PC-3 (cell line): ENCODE measurements around the gene HSD11B1. TPM values are rescaled to one million over a fixed set of nuclear protein-coding genes. Genes with fewer than 3 reads are reported as not detected.

Experiments
- ATAC-seq: fragments of 200-7000 bp; cut with Tn5 transposase; 2 replicates; pipeline ENCODE4 v1.9.1; 2020; ENCODE audit warnings: mild to moderate bottlenecking, moderate library complexity
- BruUV-seq: library from RNA; stranded (reverse); fragments of 400-500 nt; replicated peaks from 2 replicates; lab custom pipeline; 2021; lab: Mats Ljungman, UMichigan
- CTCF ChIA-PET: fragments of 300-600 bp; sonication (Branson Sonifier 250); formaldehyde crosslinking; loops from one replicate; lab custom pipeline; 2022; ENCODE audit warnings: antibody characterized with exemption; lab: Charles Lee
- POLR2A ChIA-PET: fragments of 300-600 bp; sonication (Branson Sonifier 250); formaldehyde crosslinking; loops from one replicate; lab custom pipeline; 2022; ENCODE audit warnings: antibody characterized with exemption; ENCODE audit not compliant: unreplicated experiment; lab: Charles Lee
- DNase-seq: peaks from one replicate; pipeline ENCODE4 v3.0.0-alpha.2; 2015
- H2AFZ ChIP-seq: fragments of 300-600 bp; sonication (generic); 2 replicates; pipeline ENCODE4 v1.6.0; 2016; ENCODE audit warnings: antibody characterized with exemption, low read length
- H3F3A ChIP-seq: fragments of 300-600 bp; sonication (generic); one replicate; pipeline ENCODE4 v1.6.0; 2017; ENCODE audit warnings: antibody characterized with exemption, low read length, control low read depth, mild to moderate bottlenecking; ENCODE audit not compliant: unreplicated experiment
- H3K27ac ChIP-seq: fragments of 300-600 bp; sonication (generic); 2 replicates; pipeline ENCODE4 v1.5.1; 2016; ENCODE audit warnings: mild to moderate bottlenecking, low read length
- H3K27me3 ChIP-seq: fragments of 300-600 bp; sonication (generic); 2 replicates; pipeline ENCODE4 v1.6.1; 2016; ENCODE audit warnings: low read length, mixed read lengths
- H3K36me3 ChIP-seq: fragments of 300-600 bp; sonication (generic); 2 replicates; pipeline ENCODE4 v1.6.1; 2016; ENCODE audit warnings: low read depth, mixed run types, low read length, mixed read lengths
- H3K4me1 ChIP-seq: fragments of 300-600 bp; sonication (generic); 2 replicates; pipeline ENCODE4 v1.5.1; 2016; ENCODE audit warnings: low read length; ENCODE audit not compliant: insufficient read depth
- H3K4me2 ChIP-seq: fragments of 300-600 bp; sonication (generic); 2 replicates; pipeline ENCODE4 v1.6.0; 2016; ENCODE audit warnings: low read length
- H3K4me3 ChIP-seq: fragments of 300-600 bp; sonication (generic); 2 replicates; pipeline ENCODE4 v1.5.1; 2016; ENCODE audit warnings: mild to moderate bottlenecking, low read length, mixed read lengths
- H3K79me2 ChIP-seq: fragments of 300-600 bp; sonication (generic); 2 replicates; pipeline ENCODE4 v1.6.1; 2017; ENCODE audit warnings: low read length, mixed read lengths
- H3K9ac ChIP-seq: fragments of 300-600 bp; sonication (generic); 2 replicates; pipeline ENCODE4 v1.6.0; 2016; ENCODE audit warnings: mild to moderate bottlenecking, low read length
- H3K9me2 ChIP-seq: fragments of 300-600 bp; sonication (generic); replicated peaks from 2 replicates; pipeline ENCODE4 v1.6.1; 2016; ENCODE audit warnings: mixed run types, low read length, mixed read lengths
- H3K9me3 ChIP-seq: fragments of 300-600 bp; sonication (generic); 2 replicates; pipeline ENCODE4 v1.6.1; 2016; ENCODE audit warnings: low read length, mixed read lengths
- H4K20me1 ChIP-seq: fragments of 300-600 bp; sonication (generic); 2 replicates; pipeline ENCODE4 v1.6.1; 2016; ENCODE audit warnings: low read length, mixed read lengths
- CTCF ChIP-seq: fragments of 300-600 bp; sonication (generic); conservative IDR thresholded peaks from 2 replicates; pipeline ENCODE4 v1.5.1; 2017; ENCODE audit warnings: antibody characterized with exemption, low read depth, mild to moderate bottlenecking, low read length
- EZH2 ChIP-seq: fragments of 300-600 bp; sonication (generic); IDR thresholded peaks from one replicate; pipeline ENCODE4 v1.6.1; 2017; ENCODE audit warnings: antibody characterized with exemption, mild to moderate bottlenecking, low read length; ENCODE audit not compliant: unreplicated experiment
- EZH2phosphoT487 ChIP-seq: fragments of 300-600 bp; sonication (generic); IDR thresholded peaks from 2 replicates; pipeline ENCODE4 v1.6.1; 2018; ENCODE audit warnings: mild to moderate bottlenecking, antibody characterized with exemption, low read length, borderline replicate concordance
- intact Hi-C: fragments of 100-400 bp; cut with micrococcal nuclease; formaldehyde crosslinking; loops from 2 replicates; pipeline ENCODE4 v1.9.0; 2023
- total RNA-seq: library from RNA; depleted of rRNA; stranded (reverse); fragments of >200 nt; gene quantifications from 2 replicates; pipeline ENCODE4 v1.2.3, GENCODE V29; 2014

Gene HSD11B1
- total RNA-seq, 1 experiment from 2014 or later = not detected

- ChIA-PET CTCF (no interaction called here), POLR2A (no interaction called here)
- no peak for TF ChIP-seq EZH2
- TF ChIP-seq EZH2phosphoT487 = no peak
- TF ChIP-seq CTCF = no peak
- Histone ChIP-seq H3K27me3 (no peaks in the 10 kb centered on the region), H4K20me1 (no peaks in the 10 kb centered on the region), H3K4me2 (no peak overlapping the region), H3K9me3 (no peaks in the 10 kb centered on the region), H2AFZ (no peak overlapping the region), H3K79me2 (no peaks in the 10 kb centered on the region), H3F3A (no peaks in the 10 kb centered on the region), H3K9me2 (no peaks in the 10 kb centered on the region), H3K36me3 (no peaks in the 10 kb centered on the region), H3K27ac (no peak overlapping the region), H3K4me3 (no peak overlapping the region), H3K4me1 (no peaks in the 10 kb centered on the region), H3K9ac (no peak overlapping the region)
- intact Hi-C loops = no loop called here
- DNase-seq (no peak), ATAC-seq (no peak)
- BruUV-seq = no TSS peak
Measured at GRCh38 chr1:209728466-209728865, 23.8 kb downstream of the HSD11B1 start.

- ATAC-seq (no peak), DNase-seq (no peak)
- Histone ChIP-seq H3K9me3 (no peaks in the 10 kb centered on the region), H2AFZ (no peak overlapping the region), H3K27ac (no peak overlapping the region), H3K79me2 (no peaks in the 10 kb centered on the region), H3K9me2 (no peaks in the 10 kb centered on the region), H3F3A (no peaks in the 10 kb centered on the region), H3K4me3 (no peak overlapping the region), H3K4me1 (no peaks in the 10 kb centered on the region), H3K36me3 (no peaks in the 10 kb centered on the region), H3K27me3 (no peaks in the 10 kb centered on the region), H4K20me1 (no peaks in the 10 kb centered on the region), H3K4me2 (no peak overlapping the region), H3K9ac (no peak overlapping the region)
- TF ChIP-seq EZH2 (no peak), EZH2phosphoT487 (no peak), CTCF (no peak)
- CTCF ChIA-PET = no interaction called here
- no TSS peak for BruUV-seq
- POLR2A ChIA-PET = no interaction called here
- intact Hi-C loops = no loop called here
Measured at GRCh38 chr1:209729436-209729835, 24.8 kb downstream of the HSD11B1 start.

GRCh38 chr1:209732725-209733124 lies 28.1 kb downstream of the HSD11B1 start:
- Histone ChIP-seq H3K27ac (no peak overlapping the region), H3K9me2 (no peaks in the 10 kb centered on the region), H4K20me1 (no peaks in the 10 kb centered on the region), H2AFZ (no peak overlapping the region), H3K9ac (no peak overlapping the region), H3K79me2 (no peaks in the 10 kb centered on the region), H3K36me3 (no peaks in the 10 kb centered on the region), H3K4me2 (no peak overlapping the region), H3K27me3 (no peaks in the 10 kb centered on the region), H3K9me3 (no peaks in the 10 kb centered on the region), H3F3A (no peaks in the 10 kb centered on the region), H3K4me1 (no peaks in the 10 kb centered on the region), H3K4me3 (no peak overlapping the region)
- ChIA-PET POLR2A (no interaction called here), CTCF (interaction anchor here (0.6 kb wide), 1 partner anchor 10 kb away, joined by 3 read pairs; no protein-coding TSS in a partner anchor)
- no TSS peak for BruUV-seq
- TF ChIP-seq EZH2phosphoT487 (no peak), EZH2 (no peak), CTCF (no peak)
- ATAC-seq = no peak
- intact Hi-C loops = no loop called here
- DNase-seq = no peak
